Gastrocnemius medialis (tissue), 4 donors: ENCODE data around the gene LMO3.

Experiments used
- CTCF ChIP-seq, 5 experiments: fragments of 450-650 bp in 3 of 5; fragments of 200-600 bp in 2 of 5; sonication (generic) in 2 of 5; IDR thresholded peaks in 4 of 5; conservative IDR thresholded peaks in 1 of 5; 1 replicate in 4 of 5; 2 replicates in 1 of 5; pipeline ENCODE4 v1.5.1; 2016 to 2019; ENCODE audit warnings: antibody characterized with exemption in 5 of 5, mild to moderate bottlenecking in 3 of 5, moderate library complexity in 3 of 5
- POLR2A ChIP-seq, 2 donors: fragments of 450-650 bp; IDR thresholded peaks; one replicate each; pipeline ENCODE4 v1.6.1; 2017; ENCODE audit warnings: antibody characterized with exemption in 2 of 2, mild to moderate bottlenecking in 2 of 2, moderate library complexity in 2 of 2

GRCh38 chr12:16600525-16600924 lies 5.4 kb downstream of the LMO3 start:
- TF ChIP-seq CTCF (IDR thresholded peaks at IDR 0.05 in 4 of 5, conservative IDR thresholded peaks at IDR 0.05 in 1 of 5): no peak
- no peak for TF ChIP-seq POLR2A (IDR thresholded peaks at IDR 0.05)
